AG04450 (cell line): ENCODE measurements around the gene ST7. TPM values are rescaled to one million over a fixed set of nuclear protein-coding genes. Genes with fewer than 3 reads are reported as not detected.
A peak's percentile ranks its signal among the peaks of the same experiment; 100 is the strongest.

Experiments used
- CTCF ChIA-PET: fragments of 300-600, 350-600 bp; formaldehyde crosslinking; extraction: SDS; loops from one replicate; lab custom pipeline; 2022; ENCODE audit warnings: antibody characterized with exemption, inconsistent platforms; lab: Charles Lee
- POLR2A ChIA-PET: fragments of 350-600 bp; formaldehyde crosslinking; extraction: SDS; loops from one replicate; lab custom pipeline; 2021; ENCODE audit warnings: antibody characterized with exemption, inconsistent platforms; lab: Yijun Ruan, JAX
- DNase-seq: peaks from one replicate; pipeline ENCODE4 v3.0.0-alpha.2; 2011; ENCODE audit warnings: low read depth, low spot score
- H3K27ac ChIP-seq: one replicate; pipeline ENCODE4 v1.5.1; 2012; ENCODE audit warnings: low read depth, low read length, control low read depth
- H3K27me3 ChIP-seq: one replicate; pipeline ENCODE4 v1.6.0; 2012; ENCODE audit warnings: low read length; ENCODE audit not compliant: control insufficient read depth, insufficient read depth
- H3K4me3 ChIP-seq: 2 replicates; pipeline ENCODE4 v1.5.1; 2011; ENCODE audit warnings: mild to moderate bottlenecking, low read depth, low read length, control low read depth
- H3K9me3 ChIP-seq: 2 replicates; pipeline ENCODE4 v1.5.1; 2012; ENCODE audit warnings: low read length; ENCODE audit not compliant: control insufficient read depth, insufficient read depth
- CTCF ChIP-seq: IDR thresholded peaks from 2 replicates; pipeline ENCODE4 v1.5.1; 2011; ENCODE audit warnings: low read depth, low read length, control low read depth, inconsistent platforms
- polyA plus RNA-seq: library from polyadenylated mRNA; depleted of rRNA; stranded (reverse); fragments of >200 nt; gene quantifications from 2 replicates; pipeline ENCODE4 v1.2.3, GENCODE V29; 2011

ST7 gene
- polyA plus RNA-seq, 1 experiment: 34.5 TPM

- Histone ChIP-seq H3K27ac (no peak overlapping the region), H3K9me3 (no peaks in the 10 kb centered on the region), H3K27me3 (no peaks in the 10 kb centered on the region), H3K4me3 (no peak overlapping the region)
- ChIA-PET CTCF (interaction anchor here (1.1 to 14.8 kb wide), 5 partner anchors 58 to 193 kb away, joined by 3 to 300 read pairs (median 7); no protein-coding TSS in a partner anchor), POLR2A (no interaction called here)
- no peak for TF ChIP-seq CTCF
- DNase-seq: no peak
Measured at GRCh38 chr7:117122536-117122935, 169.2 kb downstream of the ST7 start.

GRCh38 chr7:117123311-117123926, 170.1 kb downstream of the ST7 start:
- Histone ChIP-seq H3K4me3 (no peak overlapping the region), H3K9me3 (no peaks in the 10 kb centered on the region), H3K27ac (no peak overlapping the region), H3K27me3 (no peaks in the 10 kb centered on the region)
- CTCF ChIA-PET: interaction anchor here (2.0 to 14.8 kb wide), 3 partner anchors 137 to 193 kb away, joined by 5 to 300 read pairs (median 76); no protein-coding TSS in a partner anchor
- POLR2A ChIA-PET: no interaction called here
- no peak for DNase-seq
- no peak for TF ChIP-seq CTCF

- Histone ChIP-seq H3K4me3 (no peak overlapping the region), H3K27me3 (no peaks in the 10 kb centered on the region), H3K9me3 (no peaks in the 10 kb centered on the region), H3K27ac (no peak overlapping the region)
- TF ChIP-seq CTCF: no peak
- peak; percentile 64 for DNase-seq
- ChIA-PET POLR2A (interaction anchor here (0.7 kb wide), 1 partner anchor 240 kb away, joined by 3 read pairs; no protein-coding TSS in a partner anchor), CTCF (interaction anchor here (1.0 to 14.8 kb wide), 4 partner anchors 8 to 199 kb away, joined by 3 to 300 read pairs (median 42); no protein-coding TSS in a partner anchor)
Measured at GRCh38 chr7:117124591-117125220, 171.4 kb downstream of the ST7 start.

- CTCF ChIA-PET: interaction anchor here (0.7 to 14.8 kb wide), 19 partner anchors 10 to 259 kb away, joined by 3 to 300 read pairs (median 4); no protein-coding TSS in a partner anchor
- no peak overlapping the region for H3K4me3 ChIP-seq
- DNase-seq: no peak
- H3K27me3 ChIP-seq: no peaks in the 10 kb centered on the region
- no peak overlapping the region for H3K27ac ChIP-seq
- no peak for TF ChIP-seq CTCF
- H3K9me3 ChIP-seq: no peaks in the 10 kb centered on the region
- POLR2A ChIA-PET: no interaction called here
Measured at GRCh38 chr7:117126676-117127075, 173.4 kb downstream of the ST7 start.
